Activated CD4-positive, alpha-beta T cell treated with anti-CD3 and anti-CD28 coated beads, Interleukin-2, amount 50 U/mL, for 16 hours (primary cell): ENCODE results near the gene LTBP4.
A peak's percentile ranks its signal among the peaks of the same experiment; 100 is the strongest.
"Not testable (repeated sequence)": the region's sequence is repeated elsewhere in the genome, so short reads cannot be mapped to it uniquely, and the experiment has no call there.

Experiments used
- DNase-seq: peaks from one replicate; pipeline ENCODE4 v3.0.0-alpha.2; 2020

LTBP4 gene

DNA sequence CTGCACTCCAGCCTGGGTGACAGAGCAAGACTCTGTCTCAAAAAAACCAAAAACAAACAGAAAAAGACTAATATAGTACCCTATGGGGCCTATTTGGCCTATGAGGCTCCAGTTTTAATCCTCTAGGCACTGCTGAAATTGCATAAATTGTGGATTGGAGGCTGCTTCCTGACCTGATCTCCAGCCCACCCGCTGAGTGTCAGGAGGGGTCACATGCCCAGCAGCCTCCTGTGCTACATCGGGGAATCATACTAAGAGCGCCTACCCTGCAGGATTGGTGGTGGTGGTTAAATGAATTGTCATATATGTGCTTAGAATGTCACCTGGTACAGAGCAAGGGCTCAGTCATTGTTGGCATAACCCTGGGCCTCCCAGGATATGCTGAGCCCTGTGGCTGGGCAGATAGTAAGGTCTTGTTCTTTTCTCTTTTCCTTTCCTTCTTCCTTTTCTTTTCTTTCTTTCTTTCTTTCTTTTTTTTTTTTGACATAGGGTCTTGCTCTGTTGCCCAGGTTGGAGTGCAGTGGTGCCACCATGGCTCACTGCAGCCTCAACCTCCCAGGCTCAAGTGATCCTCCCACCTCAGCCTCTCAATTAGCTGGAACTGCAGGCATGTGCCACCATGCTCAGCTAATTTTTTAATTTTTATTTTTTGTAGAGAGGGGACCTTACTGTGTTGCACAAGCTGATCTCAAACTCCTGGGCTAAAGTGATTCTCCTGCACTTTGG is 31.3 kb downstream of the LTBP4 start:
- DNase-seq: no peak

DNA sequence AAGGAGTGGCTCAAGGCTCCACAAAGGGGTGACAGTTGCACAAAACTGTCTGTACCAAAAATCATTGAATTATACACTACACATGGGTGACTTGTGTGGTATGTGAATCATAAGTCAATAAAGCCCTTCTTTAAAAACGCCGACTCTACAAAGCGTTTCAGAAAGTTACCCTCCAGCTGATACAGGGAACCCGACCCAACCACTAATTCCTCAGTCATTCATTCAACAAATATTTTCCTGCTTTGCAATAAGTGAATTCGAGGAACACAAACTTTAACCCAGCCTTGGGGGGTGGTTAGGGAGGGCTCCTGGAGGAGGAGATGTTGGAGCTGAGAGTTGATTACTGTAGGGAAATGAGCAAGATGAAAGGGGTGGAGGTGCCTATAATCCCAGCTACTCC is 32.0 kb downstream of the LTBP4 start:
- no peak for DNase-seq

DNA sequence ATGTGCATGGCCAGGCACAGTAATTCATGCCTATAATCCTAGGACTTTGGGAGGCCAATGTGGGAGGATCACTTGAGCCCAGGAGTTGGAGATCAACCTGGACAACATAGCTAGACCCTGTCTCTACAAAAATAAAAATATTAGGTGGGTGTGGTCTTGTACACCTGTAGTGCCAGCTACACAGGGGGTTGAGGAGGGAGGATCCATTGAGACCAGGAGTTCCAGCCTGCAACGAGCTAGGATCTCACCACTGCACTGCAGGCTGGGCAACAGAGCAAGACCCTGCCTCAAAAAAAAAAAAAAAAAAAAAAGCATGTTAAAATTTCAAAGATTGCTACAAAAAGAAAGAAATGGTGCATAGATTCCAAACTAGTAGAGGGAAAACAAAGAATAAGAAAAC is 37.2 kb downstream of the LTBP4 start:
- DNase-seq: no peak

DNA sequence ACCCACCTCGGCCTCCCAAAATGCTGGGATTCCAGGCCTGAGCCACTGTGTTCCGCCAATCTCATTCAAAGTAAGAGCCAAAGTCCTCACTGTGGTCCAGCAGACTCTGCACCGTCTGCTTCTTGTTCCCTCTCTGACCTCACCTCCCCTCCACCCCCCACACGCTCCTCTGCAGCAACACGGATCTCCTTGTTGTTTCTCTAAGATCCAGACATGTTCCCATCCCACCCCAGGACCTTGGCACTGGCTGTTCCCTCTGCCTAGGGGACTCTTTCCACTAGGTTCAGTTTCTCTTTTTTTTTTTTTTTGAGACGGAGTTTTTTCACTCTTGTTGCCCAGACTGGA is 38.4 kb downstream of the LTBP4 start:
- DNase-seq: no peak

DNA sequence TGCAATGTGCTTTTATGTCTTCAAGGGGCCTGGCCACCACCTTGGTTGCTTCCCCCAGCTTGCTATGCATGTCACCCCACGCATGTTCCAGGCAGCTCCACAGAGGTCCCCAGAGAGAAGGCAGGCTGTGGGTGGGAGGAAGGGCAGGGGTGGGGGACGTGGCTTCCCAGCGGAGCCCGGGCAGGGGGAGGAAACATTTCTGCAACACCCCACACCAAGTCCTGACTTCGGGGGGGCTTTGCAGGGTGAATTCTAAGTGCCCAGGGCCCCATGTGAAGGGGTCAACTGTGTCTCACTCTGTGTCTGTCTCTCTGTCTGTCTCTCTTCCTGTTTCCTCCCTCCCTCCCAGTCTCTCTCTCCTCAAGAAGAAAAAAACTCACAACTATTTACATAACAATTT is 39.6 kb downstream of the LTBP4 start:
- no peak for DNase-seq

DNA sequence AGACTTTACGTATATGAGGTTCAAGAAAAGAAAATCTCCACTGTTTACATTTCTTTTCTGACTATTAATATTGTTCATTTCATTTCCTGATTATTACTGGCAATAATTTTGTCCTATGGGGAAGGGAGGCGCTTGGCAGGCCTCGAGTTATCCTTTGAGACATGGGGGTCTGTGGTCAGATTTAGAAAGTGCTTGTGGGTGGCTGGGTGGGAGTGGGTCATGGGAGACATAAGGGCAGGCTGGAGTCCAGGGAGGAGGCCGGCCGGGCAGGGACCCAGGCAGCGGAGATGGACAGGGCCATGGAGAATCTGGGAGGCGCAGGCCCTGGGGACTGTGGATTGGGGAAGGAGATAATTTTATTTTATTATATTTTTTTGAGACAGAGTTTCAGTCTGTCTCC is 40.1 kb downstream of the LTBP4 start:
- DNase-seq: no peak

DNA sequence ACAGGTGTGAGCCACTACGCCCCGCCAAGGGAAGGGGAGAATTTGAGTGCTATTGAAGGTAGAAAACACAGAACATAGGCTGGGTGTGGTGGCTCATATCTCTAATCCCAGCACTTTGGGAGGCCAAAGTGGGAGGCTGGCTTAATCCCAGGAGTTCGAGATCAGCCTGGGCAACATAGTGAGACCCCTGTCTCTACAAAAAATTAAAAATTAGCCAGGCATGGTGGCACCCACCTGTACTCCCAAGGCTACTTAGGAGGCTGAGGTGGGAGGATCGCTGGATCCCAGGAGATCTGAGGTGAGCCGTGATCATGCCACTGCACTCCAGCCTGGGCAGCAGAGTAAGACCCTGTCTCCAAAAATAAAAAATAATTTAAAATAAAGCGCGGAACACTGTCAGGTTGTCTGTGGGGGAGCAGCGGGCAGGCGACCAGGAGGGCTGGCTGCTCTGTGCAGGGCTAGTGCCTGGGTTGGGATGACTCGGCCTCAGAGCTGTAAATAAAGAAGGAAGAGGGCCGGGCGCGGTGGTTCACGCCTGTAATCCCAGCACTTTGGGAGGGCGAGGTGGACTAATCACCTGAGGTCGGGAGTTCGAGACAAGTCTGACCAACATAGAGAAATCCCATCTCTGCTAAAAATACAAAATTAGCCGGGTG is 41.0 kb downstream of the LTBP4 start:
- DNase-seq: no peak

DNA sequence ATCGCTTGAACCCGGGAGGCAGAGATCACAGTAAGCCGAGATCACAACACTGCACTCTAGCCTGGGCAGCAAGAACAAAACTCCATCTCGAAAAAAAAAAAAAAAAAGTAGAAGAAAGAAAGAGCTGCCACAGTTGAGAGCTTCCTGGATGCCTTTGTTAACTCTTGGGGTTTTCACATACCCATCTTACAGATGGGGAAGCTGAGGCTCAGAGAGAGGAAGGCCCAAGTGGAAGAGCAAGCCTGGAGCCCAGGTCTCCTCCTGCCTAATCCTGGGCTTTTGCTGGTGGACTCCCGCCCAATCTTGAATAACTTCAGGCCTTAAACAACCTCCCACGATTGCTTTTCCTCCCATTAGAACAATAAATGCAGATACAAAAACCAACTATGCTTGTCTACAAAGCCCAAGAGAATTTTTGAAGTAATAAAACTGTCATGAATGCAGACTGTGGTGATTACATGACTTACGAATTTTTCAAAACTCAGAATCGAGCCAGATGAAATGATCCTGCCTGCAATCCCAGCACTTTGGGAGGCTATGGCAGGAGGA is 41.7 kb downstream of the LTBP4 start:
- DNase-seq: no peak

DNA sequence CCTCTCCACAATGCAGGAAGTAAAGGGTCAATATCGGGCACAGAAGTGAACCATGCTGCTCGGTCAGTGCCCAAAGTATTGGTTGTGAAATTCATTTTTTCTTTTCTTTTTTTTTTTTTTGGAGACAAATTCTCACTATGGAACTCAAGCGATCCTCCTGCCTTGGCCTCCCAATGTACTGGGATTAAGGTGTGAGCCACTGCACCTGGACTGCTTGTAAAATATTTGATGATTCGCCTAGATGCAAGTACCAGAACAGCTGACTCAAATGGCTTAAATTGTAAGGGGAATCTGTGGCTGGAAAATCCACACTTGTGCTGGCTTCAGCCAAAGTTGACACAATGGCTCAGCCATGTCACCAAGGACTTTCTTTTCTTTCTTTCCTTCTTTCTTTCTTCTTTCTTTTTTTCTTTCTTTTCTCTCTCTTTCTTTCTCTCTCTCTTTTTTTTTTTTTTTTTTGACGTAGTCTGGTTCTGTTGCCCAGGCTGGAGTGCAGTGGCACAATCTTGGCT is 45.6 kb downstream of the LTBP4 start:
- no peak for DNase-seq

DNA sequence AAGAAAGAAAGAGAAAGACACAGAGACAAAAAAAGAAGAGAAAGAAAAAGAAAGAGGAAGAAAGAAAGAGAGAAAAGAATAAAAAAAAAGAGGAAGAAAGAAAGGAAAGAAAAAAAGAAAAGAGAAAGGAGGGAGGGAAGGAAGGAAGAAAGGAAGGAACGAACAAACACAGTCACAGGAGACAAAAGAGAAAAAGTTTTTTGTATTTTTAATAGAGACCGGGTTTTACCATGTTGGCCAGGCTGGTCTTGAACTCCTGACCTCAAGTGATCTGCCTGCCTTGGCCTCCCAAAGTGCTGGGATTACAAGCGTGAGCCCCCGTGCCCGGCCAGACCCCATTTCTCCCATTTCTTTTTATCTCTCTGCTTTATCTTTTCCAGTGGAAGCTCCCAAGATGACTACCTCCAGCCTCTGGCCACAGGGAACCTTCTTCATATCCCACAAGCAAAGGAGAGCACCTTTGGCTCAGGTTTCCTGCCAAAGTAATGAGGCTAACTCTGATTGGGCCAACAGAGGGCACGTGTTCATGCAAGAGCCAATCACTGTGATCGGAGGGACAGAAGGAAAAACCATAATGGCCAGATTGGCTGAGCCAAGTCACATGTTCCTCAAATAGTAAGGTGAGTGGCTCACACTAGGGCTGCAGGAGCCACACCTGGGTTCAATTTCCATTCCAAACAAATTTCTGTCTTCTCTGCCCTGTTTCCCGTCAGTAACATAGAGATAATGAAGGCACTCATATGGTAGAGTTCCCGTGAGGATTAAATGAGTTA is 48.9 kb downstream of the LTBP4 start:
- DNase-seq: not testable (repeated sequence)

DNA sequence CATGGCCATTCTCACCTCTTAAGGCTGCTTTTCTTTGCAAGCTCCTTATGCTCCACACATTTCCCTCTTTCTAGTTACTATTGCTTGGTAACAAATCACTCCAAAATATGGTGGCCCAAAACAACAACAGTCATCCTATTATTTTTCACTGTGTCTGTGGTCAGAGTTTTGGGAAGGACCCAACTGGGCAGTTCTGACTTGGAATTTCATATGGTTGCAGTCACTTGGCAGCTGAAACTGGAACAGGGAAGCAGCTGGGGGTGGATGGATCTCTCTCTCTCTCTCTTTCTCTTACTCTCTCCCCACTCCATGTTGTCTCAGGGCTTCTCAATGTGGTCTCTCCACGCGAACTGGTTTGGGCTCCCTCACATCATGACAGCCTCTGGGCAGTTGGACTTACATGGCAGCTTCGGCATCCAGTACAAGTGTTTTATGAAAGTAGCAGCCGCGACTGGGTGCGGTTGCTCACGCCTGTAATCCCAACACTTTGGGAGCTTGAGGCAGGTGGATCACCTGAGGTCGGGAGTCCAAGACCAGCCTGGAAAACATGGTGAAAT is 49.7 kb downstream of the LTBP4 start:
- DNase-seq: no peak

DNA sequence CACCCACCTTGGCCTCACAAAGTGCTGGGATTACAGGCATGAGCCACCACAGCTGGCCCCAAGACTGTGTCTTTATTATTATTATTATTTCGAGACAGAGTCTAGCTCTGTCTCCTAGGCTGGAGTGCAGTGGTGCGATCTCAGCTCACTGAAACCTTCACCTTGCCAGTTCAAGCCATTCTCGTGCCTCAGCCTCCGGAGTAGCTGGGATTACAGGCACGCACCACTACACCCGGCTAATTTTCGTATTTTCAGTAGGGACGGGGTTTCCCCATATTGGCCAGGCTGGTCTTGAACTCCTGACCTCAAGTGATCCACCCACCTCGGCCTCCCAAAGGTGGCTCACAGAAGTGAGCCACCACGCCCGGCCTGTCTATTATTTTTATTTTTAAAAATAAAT is 51.1 kb downstream of the LTBP4 start:
- DNase-seq: not testable (repeated sequence)

DNA sequence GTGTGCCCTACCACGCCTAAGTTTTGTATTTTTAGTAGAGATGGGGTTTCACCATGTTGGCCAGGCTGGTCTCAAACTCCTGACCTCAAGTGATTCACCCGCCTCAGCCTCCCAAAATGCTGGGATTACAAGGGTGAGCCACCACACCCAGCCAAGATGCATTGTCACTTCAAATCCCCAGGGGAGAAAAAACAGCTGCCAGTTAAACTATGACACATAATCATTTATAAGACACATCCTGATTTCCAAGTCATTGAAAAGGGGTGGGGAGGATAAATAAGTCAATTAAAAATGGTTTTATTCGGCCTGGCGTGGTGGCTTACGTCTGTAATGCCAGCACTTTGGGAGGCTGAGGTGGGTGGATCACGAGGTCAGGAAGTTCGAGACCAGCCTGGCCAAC is 54.5 kb downstream of the LTBP4 start:
- not testable (repeated sequence) for DNase-seq

DNA sequence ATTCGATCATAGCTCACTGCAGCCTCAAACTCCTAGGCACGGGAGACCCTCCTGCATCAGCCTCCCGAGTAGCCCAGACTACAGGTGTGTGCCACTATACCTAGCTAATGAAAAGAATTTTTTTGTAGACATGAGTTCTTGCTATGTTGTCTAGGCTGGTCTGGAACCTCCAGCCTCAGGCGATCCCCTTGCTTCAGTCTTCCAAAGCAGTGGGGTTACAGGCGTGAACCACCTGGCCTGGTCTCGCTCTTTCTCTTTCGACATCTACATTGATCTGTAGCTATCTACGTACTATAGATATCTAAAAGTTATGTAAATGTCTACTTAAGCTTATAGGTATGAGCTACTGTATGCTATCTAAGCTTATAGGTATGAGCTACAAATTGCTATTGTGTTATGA is 56.9 kb downstream of the LTBP4 start:
- DNase-seq: no peak

DNA sequence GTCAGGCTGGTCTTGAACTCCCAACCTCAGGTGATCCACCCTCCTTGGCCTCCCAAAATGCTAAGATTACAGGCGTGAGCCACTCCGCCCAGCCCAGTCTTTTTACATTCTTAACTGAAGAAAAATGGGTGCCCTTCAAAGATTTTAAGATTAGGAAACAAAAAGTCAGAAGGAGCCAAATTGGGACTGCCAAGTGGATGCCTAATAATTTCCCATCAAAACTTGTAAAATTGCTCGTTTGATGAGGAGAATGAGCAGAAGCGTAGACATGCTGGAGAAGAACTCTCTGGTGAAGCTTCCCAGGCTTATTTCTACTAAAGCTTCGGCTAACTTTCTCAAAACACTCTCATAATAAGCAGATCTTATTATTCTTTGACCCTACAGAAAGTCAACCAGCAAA is 57.9 kb downstream of the LTBP4 start:
- DNase-seq: no peak

DNA sequence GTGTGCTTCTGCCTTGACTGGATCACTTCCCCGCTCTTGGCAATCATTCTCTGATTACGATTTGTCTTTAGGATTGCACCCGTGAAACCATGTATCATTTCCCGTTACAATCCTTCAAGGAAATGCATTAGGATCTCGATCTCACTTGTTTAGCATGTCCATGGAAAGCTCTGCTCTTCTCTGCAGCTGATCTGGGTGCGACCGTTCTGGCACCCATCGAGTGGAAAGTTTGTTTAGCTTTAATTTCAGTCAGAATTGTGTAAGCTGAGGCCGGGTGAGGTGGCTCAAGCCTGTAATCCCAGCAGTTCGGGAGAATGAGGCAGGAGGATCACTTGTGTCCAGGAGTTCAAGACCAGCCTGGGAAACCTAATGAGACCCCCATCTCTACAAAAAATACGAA is 58.4 kb downstream of the LTBP4 start:
- DNase-seq: no peak

DNA sequence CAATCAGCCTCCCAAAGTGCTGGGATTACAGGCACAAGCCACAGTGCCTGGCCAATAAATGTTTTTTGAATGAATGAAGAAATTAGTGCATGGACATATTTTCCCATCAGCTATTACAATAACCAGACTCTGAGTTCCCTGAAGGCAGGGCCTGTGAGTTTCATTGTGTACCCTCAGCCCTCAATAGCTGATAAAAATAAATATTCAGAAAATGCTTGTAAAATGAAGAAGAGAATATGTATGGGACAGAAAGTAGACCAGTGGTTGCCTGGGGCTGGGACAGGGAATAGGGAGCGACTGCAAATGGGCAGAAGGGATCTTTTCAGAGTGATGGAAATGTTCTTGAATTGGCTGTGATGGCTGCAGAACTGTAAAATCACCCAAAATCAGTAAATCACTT is 60.4 kb downstream of the LTBP4 start:
- no peak for DNase-seq

DNA sequence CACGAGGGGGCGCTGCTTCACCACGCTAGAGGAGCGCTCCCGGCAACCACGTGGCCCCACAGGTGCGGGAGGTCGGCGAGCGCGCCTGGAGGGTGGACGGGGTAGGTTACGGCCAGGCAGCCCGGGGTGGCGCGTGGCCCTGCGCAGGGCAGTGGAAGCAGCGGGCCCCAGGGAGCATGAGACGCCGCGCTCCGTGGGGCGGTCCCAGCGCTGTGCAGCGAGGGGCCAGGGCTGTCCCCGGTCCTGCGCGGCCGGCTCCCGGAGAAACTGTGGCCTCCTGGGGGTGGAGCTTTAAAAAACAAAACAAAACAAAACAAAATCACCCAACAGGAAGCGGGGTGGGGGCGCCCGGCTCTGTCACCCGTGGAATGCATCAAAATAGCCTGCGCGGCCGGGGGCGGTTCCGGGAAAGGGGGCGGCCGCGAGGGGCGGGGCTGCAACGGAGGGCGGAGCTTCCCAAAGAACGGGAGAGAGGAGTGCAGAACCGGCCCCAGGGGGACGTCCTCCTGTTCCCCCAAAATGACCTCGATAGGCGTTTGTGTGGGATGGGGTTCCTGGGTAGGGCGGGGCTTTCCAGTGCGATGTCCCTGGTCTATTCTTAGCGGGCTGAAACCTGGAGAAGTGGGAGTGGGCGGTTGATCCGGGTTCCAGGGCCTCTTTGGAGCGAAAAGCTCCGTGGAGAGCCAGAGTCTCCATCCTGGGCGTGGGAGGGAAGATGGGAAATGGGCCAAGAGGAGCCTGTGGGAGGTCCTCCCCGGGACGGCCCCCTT is 61.9 kb downstream of the LTBP4 start:
- peak; percentile 89 for DNase-seq

DNA sequence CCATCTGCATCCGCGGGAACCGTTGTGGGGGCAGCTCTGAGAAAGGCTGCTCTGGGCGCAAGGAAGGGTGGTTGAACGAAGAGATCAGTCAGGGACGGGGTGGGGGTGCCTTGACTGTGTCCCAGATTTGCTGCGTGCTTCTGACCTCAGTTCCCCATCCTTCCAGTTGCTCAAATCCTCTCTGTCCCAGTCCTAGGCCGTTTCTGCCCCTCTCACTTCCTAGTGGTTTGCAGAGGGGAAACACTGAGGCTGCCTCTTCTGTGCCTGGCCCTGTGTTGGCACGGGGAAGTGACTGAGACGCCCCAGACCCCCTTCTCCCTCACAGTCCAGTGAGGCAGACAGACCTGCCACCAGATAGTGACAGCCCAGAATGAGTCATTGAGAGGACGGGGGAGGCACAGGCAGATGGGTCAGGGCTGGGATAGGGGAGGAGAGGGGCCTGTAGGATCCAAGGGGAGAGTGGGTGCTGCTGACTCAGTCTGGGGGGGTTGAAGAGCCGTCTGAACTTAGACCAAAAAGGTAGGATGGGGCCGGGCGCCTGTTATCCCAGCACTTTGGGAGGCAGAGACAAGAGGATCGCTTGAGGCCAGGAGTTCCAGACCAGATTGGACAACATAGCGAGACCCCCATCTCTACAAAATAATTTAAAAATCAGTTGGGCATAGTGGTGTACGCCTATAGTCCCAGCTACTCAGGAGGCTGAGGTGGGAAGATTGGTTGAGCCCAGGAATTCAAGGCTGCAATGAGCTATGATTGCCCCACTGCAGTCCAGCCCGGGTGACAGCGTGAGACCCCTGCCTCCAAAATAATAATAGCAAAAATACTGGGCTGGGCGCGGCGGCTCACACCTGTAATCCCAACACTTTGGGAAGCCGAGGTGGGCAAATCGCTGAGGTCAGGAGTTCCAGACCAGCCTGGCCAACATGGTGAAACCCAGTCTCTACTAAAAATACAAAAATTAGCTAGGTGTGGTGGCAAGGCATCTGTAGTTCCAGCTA is 62.8 kb downstream of the LTBP4 start:
- peak; percentile 10 for DNase-seq

DNA sequence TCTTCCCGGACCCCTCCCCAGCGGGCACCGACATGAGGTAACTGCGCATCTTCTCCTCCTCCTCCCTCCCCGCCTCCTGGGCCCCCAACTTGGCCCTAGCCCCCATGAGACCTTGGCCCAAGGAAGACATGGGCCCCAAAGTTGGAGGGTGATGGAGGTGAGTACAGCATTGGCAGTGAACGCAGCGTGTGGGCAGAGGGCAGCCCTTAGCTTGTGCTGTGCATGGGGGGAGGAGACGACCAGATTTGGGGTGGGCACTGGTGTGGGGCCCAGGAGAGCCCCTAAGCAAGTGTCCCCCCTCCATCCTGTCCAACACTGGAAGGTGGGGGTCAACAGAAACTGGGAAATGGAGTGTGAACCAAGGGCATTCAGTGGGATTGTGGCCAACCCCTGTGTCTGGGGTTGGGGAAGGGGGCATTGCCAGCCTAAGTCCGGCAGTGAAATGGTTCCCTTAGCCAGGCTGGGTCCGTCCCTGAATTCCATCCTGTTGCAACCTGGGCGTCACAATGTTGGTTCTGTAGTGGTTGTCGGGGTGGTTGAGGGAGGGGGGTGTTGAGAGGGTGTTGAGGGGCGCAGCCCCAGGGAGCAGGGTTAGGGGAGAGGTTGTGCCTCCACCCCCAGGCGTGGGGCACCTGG is 65.8 kb downstream of the LTBP4 start:
- no peak for DNase-seq

DNA sequence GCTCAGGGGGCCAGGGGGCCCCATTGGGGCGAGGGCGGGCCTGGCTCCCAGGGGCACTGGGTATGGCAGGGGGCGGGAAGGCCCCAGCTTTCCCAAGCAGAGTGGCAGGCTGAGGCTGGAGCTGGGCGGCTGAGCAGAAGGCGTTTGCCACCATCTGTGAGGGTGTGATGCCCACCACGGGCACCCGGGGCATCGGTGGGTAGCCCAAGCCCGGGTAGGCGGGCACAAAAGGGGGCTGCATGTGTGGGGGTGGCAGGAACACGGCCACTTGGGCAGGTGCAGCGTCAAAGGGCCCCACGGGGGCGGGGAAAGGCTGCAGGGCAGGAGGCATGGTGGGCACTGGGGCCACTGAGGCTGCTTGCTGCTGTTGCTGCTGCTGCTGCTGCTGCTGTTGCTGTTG is 66.4 kb downstream of the LTBP4 start:
- DNase-seq: no peak
